ENCODE data around the gene TANGO6.

GRCh38 chr16:68873635-68874471 is 30.5 kb downstream of the TANGO6 start:
- no peak for TF ChIP-seq CTCF (IDR thresholded peaks at IDR 0.05)
- TF ChIP-seq POLR2A (IDR thresholded peaks at IDR 0.05) = no peak

Data from ovary (tissue), 3 donors.